Measurements from ENCODE around the gene IRX4. TPM values are rescaled to one million over a fixed set of nuclear protein-coding genes. Genes with fewer than 3 reads are reported as not detected.
A peak's percentile ranks its signal among the peaks of the same experiment; 100 is the strongest.

The IRX4 gene
- total RNA-seq, 1 experiment from 2014 or later = 16.5 TPM

DNA sequence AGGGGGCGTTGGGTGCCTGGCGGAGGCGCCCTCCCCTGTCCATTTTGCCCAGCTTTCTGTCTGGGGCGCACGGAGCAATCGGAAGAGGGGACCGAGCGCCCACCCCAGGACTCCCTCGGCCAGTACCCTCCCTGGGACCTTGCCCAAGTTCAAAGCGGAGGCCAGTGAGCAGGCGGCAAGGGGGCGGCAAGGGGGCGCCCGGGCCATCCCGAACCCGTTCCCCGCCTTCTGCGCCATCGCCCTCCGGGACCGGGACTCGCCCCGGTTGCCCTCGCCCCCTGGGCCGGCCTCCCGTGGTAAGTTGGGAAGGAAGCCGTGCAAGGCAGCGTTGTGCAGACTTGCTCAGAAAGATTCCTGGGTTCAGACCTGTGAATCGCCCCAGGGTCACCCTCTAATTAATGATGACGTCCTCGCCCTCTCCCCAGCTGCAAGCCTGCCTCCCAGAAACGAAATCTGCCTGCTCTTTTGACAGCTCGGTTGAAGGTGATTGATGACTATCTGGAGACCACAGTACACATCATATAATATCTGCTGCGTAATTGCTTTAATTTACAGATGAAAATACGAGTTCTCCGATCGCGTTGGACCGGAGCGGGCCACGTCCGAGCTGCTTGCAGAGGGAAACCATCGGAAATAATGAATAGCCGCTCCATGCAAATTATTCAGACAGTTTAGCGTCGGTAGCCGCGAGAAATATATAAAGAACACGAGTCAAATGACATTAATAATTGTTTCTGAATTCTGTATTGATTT lies 1.4 kb upstream of the IRX4 start:
- ChIA-PET CTCF (interaction anchor here (0.7 kb wide), 5 partner anchors 10 to 299 kb away, joined by 3 to 5 read pairs (median 3); no protein-coding TSS in a partner anchor), POLR2A (interaction anchor here (0.7 to 0.8 kb wide), 5 partner anchors 9 to 312 kb away, joined by 3 to 7 read pairs (median 4); no protein-coding TSS in a partner anchor), RAD21 (ENCODE audit: low non-redundant PET in 1 of 2, low total read pairs in 2 of 2, uncharacterized antibody in 2 of 2, unreplicated experiment in 2 of 2) (interaction anchor here in 1 of 2 experiments (0.7 kb wide), 1 partner anchor 120 kb away, joined by 3 read pairs; no protein-coding TSS in a partner anchor)
- H3K27me3 ChIP-seq (ENCODE audit: insufficient read depth, low read length) = no peaks in the 10 kb centered on the region
- peaks cover 10 to 26% of the 10 kb centered on the region in 2 experiments for H3K4me1 ChIP-seq (ENCODE audit: control insufficient read depth in 1 of 2, insufficient read depth in 2 of 2, low read length in 2 of 2)
- no peak overlapping the region for H2AFZ ChIP-seq (ENCODE audit: low read depth, low read length, poor library complexity, severe bottlenecking)
- peak overlapping the region; percentile 85 for H3K9ac ChIP-seq (ENCODE audit: low read length)
- intact Hi-C loops (cut with micrococcal nuclease) = loop anchor here (5.0 to 10.0 kb wide), 2 partner anchors 48 to 131 kb away; no protein-coding TSS in a partner anchor
- H4K20me1 ChIP-seq (ENCODE audit: insufficient read depth) = no peaks in the 10 kb centered on the region
- TF ChIP-seq ELF1 (IDR thresholded peaks at IDR 0.05; ENCODE audit: borderline replicate concordance, low read depth) (no peak), POLR2AphosphoS5 (IDR thresholded peaks at IDR 0.05; ENCODE audit: low read depth, low read length) (no peak), SRF (IDR thresholded peaks at IDR 0.05; ENCODE audit: low read depth) (no peak), EZH2 (IDR thresholded peaks at IDR 0.05) (no peak), EZH2phosphoT487 (IDR thresholded peaks at IDR 0.05; ENCODE audit: borderline replicate concordance) (no peak), CTCF (IDR thresholded peaks at IDR 0.05 in 2 of 3, conservative IDR thresholded peaks at IDR 0.05 in 1 of 3; ENCODE audit: borderline replicate concordance in 1 of 3, insufficient read depth in 1 of 3, low read depth in 2 of 3, low read length in 2 of 3) (no peak; a peak in 1 of 6 replicates), ZFX (IDR thresholded peaks at IDR 0.05) (no peak), JUND (IDR thresholded peaks at IDR 0.05) (no peak), CEBPB (IDR thresholded peaks at IDR 0.05; ENCODE audit: low read depth) (no peak), TCF7L2 (IDR thresholded peaks at IDR 0.05; ENCODE audit: borderline replicate concordance, extremely low read depth, insufficient read depth, insufficient read length) (peak; percentile 49), FOSL1 (IDR thresholded peaks at IDR 0.05; ENCODE audit: low read depth) (no peak), SP1 (IDR thresholded peaks at IDR 0.05; ENCODE audit: low read depth) (no peak), EGR1 (IDR thresholded peaks at IDR 0.05; ENCODE audit: low read depth) (0 out of 2 replicates have a peak, but pooled peaks have one; percentile 38), YY1 (IDR thresholded peaks at IDR 0.05; ENCODE audit: extremely low read depth, insufficient replicate concordance, low read depth, low read length) (no peak)
- TF ChIP-seq, protein P1, sequence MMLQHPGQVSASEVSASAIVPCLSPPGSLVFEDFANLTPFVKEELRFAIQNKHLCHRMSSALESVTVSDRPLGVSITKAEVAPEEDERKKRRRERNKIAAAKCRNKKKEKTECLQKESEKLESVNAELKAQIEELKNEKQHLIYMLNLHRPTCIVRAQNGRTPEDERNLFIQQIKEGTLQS (IDR thresholded peaks at IDR 0.05) = no peak
- DNase-seq (ENCODE audit: low read depth, low spot score) = no peak
- H3K36me3 ChIP-seq (ENCODE audit: control insufficient read depth in 1 of 2, insufficient read depth in 2 of 2, low read length in 2 of 2) = no peaks in the 10 kb centered on the region
- H3K79me2 ChIP-seq (ENCODE audit: insufficient read depth, low read length) = no peaks in the 10 kb centered on the region
- ATAC-seq = no peak; the same call in 1 of the 2 replicates
- peak overlapping the region; percentile 97 for H3K27ac ChIP-seq (ENCODE audit: low read depth, low read length)
- no TSS peak for BruUV-seq (replicated peaks)
- H3K4me2 ChIP-seq (ENCODE audit: low read length) = peak overlapping the region; percentile 98
- no peaks in the 10 kb centered on the region for H3K9me2 ChIP-seq (ENCODE audit: insufficient read depth)
- H3K4me3 ChIP-seq (replicated peaks in 1 of 2; ENCODE audit: low read depth in 1 of 2, low read length in 2 of 2) = peak overlapping the region; percentile 62 to 66
- H3K9me3 ChIP-seq (ENCODE audit: control insufficient read depth in 1 of 2, insufficient read depth in 1 of 2, low read depth in 1 of 2, low read length in 2 of 2) = no peaks in the 10 kb centered on the region

Measured in HCT116 (cell line).